ENCODE data around the gene RELCH.

RELCH gene

DNA sequence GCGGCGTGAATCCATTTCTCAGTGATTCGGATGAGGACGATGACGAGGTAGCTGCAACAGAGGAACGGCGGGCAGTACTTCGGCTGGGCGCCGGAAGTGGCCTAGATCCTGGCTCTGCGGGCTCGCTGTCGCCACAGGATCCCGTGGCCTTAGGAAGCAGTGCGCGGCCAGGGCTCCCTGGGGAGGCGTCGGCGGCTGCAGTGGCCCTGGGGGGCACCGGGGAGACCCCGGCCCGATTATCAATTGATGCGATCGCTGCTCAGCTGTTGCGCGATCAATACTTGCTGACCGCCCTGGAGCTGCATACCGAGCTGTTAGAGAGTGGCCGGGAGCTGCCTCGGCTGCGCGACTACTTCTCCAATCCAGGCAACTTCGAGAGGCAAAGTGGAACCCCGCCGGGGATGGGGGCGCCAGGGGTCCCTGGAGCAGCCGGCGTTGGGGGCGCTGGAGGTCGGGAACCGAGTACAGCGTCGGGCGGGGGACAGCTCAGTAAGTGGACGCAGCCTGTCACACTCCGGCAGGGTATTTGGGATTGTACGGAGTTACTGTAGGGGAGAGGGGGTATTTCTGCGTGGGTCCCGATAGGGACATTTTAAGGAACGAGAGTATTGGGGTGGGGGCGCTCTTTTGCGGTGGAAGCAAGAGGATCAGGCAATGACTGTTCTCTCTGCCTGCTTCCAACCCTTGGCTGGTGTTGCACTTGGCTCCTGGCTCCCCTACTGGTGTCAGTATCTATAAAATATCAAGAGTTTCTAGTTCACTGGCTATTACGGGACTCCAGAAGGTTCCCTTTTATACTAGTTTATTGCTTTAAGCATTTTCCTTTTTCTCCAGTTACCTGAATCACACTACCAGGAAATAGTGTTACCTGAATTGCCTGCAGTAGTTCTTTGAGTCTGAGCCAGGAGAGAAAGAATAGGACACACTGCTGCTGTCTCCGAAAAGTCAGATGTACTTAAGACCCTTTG is 772 bp downstream of the RELCH start:
- no peak for DNase-seq (ENCODE audit: low read depth, low spot score)

DNA sequence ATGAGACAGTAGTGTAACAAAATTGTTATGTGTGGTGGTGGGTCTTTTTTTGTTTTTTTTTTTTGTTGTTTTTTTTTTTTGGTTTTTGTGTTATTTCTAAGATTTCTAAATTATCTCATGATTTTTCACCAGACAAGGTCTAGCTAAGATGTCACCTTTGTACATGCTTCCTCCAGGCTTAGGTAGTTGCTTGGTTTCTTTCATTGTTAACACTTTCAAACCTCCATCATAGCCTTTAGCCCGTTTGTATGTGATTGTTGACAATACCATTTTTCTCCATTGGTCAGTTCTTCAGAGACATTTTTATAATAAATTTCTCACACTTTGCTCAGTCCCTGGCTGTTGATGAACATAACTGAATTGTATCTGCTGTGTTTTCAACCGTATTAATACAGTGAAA is 2.2 kb downstream of the RELCH start:
- DNase-seq (ENCODE audit: low read depth, low spot score), result no peak

DNA sequence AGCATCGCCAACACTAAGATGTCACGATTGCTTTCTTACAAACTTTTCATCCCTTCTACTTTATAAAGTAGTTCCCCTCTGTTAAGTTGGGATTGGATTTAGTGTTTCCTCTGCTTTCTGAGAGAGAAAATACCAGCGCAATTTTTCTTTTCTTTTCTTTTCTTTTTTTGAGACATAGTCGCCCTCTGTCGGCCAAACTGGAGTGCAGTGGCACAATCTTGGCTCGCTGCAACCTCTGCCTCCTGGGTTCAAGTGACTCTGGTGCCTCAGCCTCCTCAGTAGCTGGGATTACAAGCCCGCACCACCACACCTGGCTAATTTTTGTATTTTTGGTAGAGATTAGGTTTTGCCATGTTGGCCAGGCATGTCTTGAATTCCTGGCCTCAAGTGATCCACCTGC is 9.0 kb downstream of the RELCH start:
- DNase-seq (ENCODE audit: low read depth, low spot score), result no peak

DNA sequence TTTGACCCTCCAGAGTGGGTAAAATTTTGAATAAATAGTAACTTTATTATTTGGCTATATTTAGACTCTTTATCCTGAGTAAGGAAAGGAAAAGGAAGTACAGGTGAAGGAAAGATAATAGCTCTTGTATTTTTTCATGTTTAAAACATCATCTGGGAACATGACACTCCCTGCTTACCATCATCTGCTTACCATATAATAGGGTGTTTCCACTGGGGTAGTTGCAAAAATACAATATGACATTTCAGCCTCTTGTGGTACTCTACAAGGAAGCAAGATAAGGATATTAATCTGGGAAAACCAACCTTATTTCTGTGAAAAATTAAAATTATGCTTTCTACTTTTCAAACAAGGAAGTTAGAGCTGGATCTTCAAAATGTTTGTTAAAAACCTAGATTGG is 9.9 kb downstream of the RELCH start:
- DNase-seq (ENCODE audit: low read depth, low spot score), result no peak

DNA sequence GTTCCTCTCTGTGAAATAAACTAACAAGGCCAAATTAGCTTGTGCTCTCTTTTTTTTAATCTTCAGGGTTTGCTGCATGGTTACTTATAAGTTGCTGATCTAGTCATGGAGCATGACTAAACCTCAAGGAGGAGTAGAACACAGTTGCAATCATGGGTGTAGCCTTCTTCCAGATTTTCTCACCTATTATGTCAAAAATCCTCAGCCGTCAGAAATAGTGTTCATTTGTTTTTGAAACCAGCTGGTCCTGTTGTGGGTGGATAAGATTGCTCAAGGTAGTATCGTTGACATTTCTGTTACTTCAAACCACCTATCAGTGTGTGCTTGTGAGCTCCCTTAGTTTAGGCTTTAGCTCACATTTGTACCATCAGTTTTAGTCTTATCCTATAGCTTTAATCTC is 11.2 kb downstream of the RELCH start:
- no peak for DNase-seq (ENCODE audit: low read depth, low spot score)

DNA sequence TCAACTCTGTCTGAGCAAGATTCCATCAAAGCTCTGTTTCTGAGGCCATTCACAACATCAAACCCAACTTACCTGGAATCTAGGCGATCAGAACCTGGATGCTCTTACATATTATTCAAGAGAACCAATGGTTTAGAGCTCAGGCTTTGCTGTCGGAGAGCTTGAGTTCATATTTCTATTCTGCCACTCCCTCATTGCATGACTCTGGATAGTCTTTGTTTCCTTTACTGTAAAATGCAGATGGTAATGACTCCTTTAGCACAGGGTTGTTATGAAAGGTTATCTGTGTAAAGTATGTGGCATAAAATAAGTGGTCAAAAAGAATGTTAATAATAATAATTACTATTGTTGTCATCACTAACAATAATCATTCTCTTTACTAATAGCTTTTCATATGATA is 12.6 kb downstream of the RELCH start:
- DNase-seq (ENCODE audit: low read depth, low spot score), result no peak

DNA sequence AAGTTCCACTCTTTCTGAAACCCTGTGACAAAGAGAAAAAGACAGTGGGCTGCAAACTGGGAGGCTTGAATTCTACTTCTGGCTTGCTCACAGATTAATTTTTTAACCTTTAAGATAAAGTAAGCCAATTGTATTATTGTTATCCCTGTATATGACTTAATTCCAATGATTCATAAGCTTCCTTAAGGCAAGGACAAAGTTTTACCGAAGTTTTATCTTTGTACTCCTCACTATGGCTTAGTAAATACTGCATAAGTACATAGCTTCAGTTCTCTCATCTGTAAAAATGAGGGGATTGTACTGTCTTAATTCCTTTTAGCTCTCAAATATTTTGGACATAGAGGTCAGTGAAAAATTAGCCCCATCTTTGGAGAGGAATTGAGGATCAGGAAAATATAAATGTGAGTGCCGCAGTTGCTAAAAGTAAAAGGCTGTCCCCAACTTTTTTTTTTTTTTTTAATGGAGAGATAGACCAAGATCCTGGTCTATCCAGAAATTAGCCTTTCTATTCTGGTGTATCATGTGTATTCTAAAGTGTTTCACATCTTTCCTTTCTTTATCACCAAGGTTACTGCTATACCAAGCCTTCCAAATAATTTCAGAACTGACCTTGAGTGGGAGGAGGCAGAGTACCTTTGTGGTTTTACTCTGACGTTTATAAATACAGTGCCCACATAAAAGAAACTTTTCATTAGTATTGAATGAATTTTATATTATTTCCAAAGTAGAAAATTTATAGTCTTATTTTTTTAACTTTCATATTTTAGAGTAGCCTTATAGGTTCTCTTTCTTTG is 13.3 kb downstream of the RELCH start:
- DNase-seq (ENCODE audit: low read depth, low spot score), result no peak

DNA sequence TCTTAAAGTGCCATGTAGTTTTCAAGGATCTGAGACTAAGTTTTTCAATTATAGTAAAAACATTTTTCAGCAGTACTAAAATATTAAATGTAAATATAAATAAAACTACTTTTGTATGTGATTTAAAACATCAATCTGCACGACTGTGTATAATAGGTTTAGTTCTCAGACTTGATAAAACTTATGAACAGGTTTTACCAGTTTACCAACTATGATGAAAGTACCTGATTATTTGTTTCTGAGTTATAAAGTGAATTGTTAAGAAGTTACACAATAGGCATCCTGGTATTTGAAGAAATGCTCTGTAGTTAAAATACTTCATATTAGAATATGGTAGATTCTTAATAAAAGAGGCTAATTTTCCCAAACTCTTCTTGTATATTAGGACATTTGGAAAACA is 14.8 kb downstream of the RELCH start:
- no peak for DNase-seq (ENCODE audit: low read depth, low spot score)

DNA sequence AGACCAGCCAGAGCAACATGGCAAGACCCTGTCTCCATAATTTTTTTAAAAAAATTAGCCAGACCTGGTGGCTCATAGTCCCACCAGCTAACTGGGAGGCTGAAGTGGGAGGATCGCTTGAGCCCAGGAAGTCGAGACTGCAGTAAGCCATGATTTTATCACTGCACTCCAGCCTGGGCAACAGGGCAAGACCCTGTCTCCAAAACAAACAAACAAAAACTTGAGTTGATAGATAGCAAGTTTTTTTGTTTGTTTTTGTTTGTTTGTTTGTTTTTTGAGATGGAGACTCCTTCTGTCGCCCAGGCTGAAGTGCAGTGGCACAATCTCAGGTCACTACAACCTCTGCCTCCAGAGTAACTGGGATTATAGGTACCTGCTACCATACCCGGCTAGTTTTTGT is 18.8 kb downstream of the RELCH start:
- no peak for DNase-seq (ENCODE audit: low read depth, low spot score)

DNA sequence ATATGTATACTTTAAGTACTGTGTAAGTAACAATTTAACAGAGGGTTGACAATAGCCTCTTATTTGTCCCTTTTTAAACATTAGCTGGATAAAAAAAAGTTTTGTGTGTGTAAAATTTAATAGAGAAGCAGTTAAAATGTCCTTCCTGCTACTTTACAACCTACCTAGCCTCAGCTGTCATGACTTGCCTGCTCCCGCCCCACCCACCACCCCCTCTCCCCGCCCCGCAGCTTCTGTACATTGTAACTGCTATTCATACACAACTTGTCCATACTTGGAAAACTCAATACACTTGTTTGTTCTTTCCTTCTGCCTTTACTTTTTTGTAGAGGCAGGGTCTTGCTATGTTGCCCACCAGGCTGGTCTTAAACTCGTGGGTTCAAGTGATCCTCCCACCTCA is 19.5 kb downstream of the RELCH start:
- no peak for DNase-seq (ENCODE audit: low read depth, low spot score)

DNA sequence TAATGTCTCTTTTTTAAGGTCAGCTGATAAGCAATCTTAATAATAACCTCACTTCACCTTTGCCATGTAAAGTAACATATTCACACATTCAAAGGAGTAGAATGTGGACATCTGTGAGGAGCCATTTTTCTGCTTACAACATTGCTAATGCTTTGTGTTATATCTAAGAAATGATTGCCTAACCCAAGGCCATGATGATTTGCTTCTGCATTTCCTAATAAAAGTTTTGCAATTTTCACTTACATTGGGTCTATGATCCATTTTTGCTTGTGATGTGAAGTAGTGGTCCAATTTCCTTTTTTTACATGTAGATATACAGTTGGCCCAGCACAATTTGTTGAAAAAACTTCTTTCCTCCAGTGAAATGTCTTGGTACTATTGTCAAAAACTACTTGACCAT is 22.0 kb downstream of the RELCH start:
- no peak for DNase-seq (ENCODE audit: low read depth, low spot score)

DNA sequence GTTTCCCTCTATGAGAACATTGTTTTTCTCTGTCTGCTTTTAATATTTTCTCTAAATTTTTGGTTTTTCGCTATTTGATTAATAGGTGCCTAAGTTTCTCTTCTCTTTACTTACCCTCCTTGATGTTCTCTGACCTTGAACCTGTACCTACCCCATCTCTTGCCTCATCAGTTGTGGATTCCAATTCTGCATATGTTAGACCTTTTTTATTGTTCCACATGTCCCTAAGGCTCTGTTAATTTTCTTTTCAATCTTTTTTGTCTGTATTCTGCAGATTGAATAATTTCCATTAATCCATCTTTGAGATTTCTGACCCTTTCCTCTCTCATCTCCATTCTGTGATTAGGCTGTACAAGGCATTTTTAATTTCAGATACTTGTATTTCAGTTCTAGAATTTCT is 23.1 kb downstream of the RELCH start:
- no peak for DNase-seq (ENCODE audit: low read depth, low spot score)

DNA sequence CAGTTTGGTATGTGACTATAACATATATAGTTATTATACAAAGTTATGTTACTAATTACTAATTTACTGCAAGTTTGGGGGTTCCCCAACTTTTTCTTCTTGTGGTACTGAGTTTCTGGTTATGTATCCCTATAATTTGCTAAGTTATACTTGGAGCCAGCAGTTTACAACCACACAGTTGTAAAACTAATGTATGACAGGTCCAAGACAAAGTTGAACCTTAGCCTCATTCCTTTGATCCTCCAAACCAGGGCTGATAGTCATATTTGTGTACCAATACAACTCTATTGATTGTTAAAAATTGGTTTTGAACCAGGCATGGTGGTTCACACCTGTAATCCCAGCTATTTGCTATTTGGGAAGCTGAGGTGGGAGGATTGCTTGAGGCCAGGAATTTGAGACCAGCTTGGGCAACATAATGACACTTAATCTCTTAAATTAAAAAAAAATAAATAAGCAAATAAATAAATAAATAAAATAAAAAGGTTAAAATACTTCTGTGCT is 24.3 kb downstream of the RELCH start:
- no peak for DNase-seq (ENCODE audit: low read depth, low spot score)

DNA sequence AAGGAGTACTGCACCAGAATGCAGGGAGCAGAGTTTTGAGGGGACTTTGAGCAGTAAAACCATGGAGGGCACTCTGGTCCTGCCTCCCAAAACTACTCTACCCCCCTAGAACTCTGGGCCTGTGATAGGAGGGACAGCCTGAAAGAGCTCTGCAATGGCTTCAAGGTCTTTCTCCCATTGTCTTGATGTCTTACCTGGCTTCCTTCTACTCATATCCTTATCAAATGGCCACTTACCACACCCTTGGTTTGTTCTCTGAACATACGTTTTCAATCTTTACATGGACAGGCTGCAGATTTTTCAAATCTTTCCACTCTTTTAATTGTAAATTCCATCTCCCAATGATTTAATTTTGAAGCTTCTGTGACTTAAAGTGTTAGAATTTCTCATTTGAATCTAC is 27.7 kb downstream of the RELCH start:
- no peak for DNase-seq (ENCODE audit: low read depth, low spot score)

DNA sequence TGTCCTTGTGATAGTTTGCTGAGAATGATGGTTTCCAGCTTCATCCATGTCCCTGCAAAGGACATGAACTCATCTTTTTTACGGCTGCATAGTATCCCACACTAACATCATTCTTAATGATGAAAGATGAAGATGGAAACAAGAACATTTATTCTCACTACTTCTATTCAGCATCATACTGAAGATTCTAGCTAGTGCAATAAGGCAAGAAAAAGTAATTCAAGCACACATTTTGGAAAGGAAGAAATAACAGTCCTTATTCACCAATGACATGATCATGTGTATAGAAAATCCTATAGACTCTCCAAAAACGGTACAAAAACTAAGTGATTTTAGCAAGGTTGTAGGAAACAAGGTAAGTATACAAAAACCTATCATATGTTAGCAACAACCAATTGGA is 37.2 kb downstream of the RELCH start:
- no peak for DNase-seq (ENCODE audit: low read depth, low spot score)

DNA sequence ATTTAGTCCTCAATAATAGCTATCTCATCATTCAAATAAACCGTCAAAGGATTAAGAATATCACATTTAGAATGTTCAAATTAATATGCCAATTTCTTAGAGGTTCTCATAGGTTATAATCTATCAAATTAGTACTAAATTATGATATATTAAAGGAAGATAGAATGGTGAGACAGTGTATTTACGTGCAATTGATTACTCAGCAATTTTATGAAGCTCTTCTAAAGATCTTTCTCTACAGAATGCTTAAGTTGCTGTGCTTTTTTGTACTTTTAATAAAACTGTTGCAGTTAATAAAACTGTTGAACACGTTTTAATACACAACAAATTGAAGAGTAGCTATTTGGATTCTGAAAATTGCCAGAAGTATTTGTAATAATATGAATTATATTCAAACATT is 39.0 kb downstream of the RELCH start:
- DNase-seq (ENCODE audit: low read depth, low spot score), result no peak

DNA sequence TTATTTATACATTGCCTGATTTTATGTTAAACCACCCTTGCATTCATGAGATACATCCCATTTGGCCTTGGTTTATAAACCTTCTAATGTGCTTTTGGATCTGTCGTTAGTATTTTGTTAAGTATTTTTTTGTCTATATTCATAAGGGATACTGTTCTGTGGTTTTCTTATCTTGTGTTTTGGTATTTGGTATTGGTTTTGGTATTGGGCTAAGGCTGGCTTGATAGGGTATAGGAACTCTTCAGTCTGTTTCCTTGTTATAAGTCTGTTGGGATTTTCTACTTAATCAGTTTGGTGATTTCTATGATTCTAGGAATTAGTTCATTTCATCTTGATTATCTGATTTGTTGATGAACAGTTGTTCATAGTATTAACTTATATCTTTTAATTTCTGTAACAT is 49.2 kb downstream of the RELCH start:
- no peak for DNase-seq (ENCODE audit: low read depth, low spot score)

DNA sequence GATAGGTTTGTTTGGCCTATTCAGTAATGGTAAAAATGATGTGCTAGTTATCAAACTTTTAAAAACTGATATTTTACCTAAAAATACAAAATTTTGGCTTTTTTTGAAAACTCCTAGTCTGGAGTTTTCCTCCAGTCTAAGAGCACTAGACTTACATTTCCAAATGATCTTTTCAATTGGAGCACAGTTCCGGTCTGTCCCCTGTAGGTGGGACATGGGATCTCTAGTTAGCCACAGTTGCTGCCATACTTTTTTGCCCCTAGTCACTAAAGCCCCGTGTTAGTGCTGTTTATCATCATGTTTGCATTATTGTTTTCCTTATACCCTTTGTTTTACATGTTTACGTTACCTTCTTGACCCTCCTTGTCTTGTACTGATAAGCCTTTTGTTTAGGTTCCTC is 52.4 kb downstream of the RELCH start:
- no peak for DNase-seq (ENCODE audit: low read depth, low spot score)

DNA sequence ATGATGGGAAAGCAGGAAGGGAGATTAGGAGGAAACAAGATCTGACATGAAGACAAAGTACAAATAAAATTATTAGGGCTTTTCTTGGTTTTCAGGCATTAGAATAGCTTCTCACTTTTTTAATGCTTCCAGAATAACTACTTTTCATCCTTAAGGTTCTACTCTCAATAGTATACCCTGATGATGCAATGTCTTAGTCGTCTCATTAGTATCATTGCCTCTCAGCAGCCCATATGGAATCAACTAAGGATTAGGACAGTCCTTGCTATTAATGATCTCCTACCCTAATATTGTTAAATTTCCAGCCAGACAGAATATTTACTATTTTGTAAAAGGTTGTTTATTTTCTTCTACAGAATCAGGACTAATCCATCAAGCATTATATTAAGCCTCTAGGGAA is 55.9 kb downstream of the RELCH start:
- no peak for DNase-seq (ENCODE audit: low read depth, low spot score)

DNA sequence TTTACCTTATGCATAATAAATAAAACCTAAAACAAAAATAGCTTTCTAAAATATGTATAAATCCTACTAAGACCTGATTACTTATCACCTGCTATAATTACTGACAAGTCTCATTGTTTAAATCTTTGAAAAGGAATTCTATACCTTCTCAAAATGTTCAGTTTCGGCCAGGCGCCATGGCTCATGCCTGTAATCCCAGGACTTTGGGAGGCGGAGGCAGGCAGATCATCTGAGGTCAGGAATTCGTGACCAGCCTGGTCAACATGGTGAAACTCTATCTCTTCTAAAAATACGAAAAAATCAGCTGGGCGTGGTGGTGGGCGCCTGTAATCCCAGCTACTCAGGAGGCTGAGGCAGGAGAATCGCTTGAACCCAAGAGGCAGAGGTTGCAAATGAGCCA is 58.1 kb downstream of the RELCH start:
- DNase-seq (ENCODE audit: low read depth, low spot score), result no peak

DNA sequence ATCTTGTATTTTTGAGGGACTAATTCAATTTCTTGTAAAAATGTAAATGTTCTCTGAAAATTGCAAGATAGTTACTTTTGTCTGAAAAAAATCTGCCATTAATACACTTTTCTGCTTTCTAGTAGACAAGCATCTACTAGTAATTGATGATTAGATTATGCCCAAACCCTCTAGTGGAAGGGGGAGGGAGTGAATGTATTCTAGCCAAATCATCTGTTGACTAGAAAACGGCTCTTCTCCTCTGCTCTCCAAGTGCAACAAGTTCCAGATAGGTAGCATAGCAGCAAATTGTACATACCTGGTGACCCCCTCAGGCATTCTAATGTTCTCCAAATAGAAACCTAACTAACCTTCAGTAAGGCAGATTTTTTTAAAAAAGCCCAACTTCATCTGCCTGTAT is 58.6 kb downstream of the RELCH start:
- no peak for DNase-seq (ENCODE audit: low read depth, low spot score)

DNA sequence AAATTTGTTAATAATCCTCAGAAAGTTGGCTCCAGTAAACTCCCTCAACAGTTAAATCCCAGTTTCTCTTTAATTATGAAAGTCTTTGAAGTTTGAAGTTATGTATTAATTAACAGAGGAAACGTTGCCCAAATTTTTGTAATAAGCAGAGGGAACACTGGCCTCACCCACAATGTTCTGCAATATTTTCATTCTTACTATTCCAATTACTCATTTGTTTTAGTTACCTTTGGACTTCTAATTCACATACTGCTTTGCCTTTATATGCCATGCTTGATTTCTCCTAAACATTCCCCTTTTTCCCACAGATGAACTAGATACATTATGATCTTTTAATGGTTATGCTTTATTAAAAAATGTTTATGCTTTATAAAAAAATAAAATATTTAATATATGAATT is 61.3 kb downstream of the RELCH start:
- DNase-seq (ENCODE audit: low read depth, low spot score), result no peak

Data from activated naive CD8-positive, alpha-beta T cell treated with anti-CD3 and anti-CD28 coated beads, Interleukin-2, amount 50 U/mL, for 16 hours (primary cell).